Mesenchymal stem cell (in vitro differentiated cells and primary cell): Measurements from ENCODE around the gene GSTO1.
"Not testable (repeated sequence)": the region's sequence is repeated elsewhere in the genome, so short reads cannot be mapped to it uniquely, and the experiment has no call there.

Source experiments
- DNase-seq: peaks from one replicate; pipeline ENCODE4 v3.0.0-alpha.2; 2013
- H2AFZ ChIP-seq: one replicate; pipeline ENCODE4 v1.6.1; 2013; ENCODE audit warnings: low read depth, mild to moderate bottlenecking, control low read depth, inconsistent platforms, low read length, moderate library complexity
- H2AK5ac ChIP-seq: 2 replicates; pipeline ENCODE4 v1.6.1; 2013; ENCODE audit warnings: low read length, moderate library complexity, mild to moderate bottlenecking, inconsistent platforms; ENCODE audit not compliant: severe bottlenecking
- H2BK120ac ChIP-seq: one replicate; pipeline ENCODE4 v1.6.1; 2013; ENCODE audit warnings: low read depth, mild to moderate bottlenecking, inconsistent platforms, low read length, moderate library complexity
- H2BK12ac ChIP-seq, 2 experiments: one replicate each; pipeline ENCODE4 v1.6.1; 2013; ENCODE audit warnings: inconsistent platforms in 2 of 2, low read length in 2 of 2, mild to moderate bottlenecking in 2 of 2, moderate library complexity in 2 of 2, control low read depth in 1 of 2
- H2BK15ac ChIP-seq: one replicate; pipeline ENCODE4 v1.6.1; 2013; ENCODE audit warnings: mild to moderate bottlenecking, low read depth, inconsistent platforms; ENCODE audit not compliant: poor library complexity, severe bottlenecking
- H2BK5ac ChIP-seq: 2 replicates; pipeline ENCODE4 v1.6.1; 2013; ENCODE audit warnings: low read depth, mild to moderate bottlenecking, low read length, control low read depth, inconsistent platforms; ENCODE audit not compliant: poor library complexity, severe bottlenecking
- H3K14ac ChIP-seq, 2 experiments: one replicate each; pipeline ENCODE4 v1.6.1; 2013; ENCODE audit warnings: inconsistent platforms in 2 of 2, low read length in 2 of 2, control low read depth in 1 of 2, mild to moderate bottlenecking in 1 of 2, moderate library complexity in 1 of 2
- H3K18ac ChIP-seq, 2 experiments: one replicate each; pipeline ENCODE4 v1.6.1; 2013; ENCODE audit warnings: inconsistent platforms in 2 of 2, low read length in 2 of 2, control low read depth in 1 of 2, low read depth in 1 of 2, mild to moderate bottlenecking in 1 of 2
- H3K23ac ChIP-seq, 2 experiments: one replicate each; pipeline ENCODE4 v1.6.1; 2013; ENCODE audit warnings: inconsistent platforms in 2 of 2, low read length in 2 of 2, mild to moderate bottlenecking in 2 of 2, moderate library complexity in 2 of 2, control low read depth in 1 of 2
- H3K27ac ChIP-seq: 2 replicates; pipeline ENCODE4 v1.5.1; 2013; ENCODE audit warnings: mild to moderate bottlenecking, moderate library complexity, low read length, control low read depth, inconsistent platforms; ENCODE audit not compliant: poor library complexity, severe bottlenecking
- H3K27me3 ChIP-seq, 2 experiments: 2 replicates each; pipeline versions ENCODE4 v1.6.1 to v1.7.0; 2013; ENCODE audit warnings: low read length in 2 of 2, mild to moderate bottlenecking in 2 of 2, moderate library complexity in 2 of 2, control low read depth in 1 of 2, inconsistent platforms in 1 of 2; ENCODE audit not compliant: control insufficient read depth in 1 of 2, insufficient read depth in 1 of 2
- H3K36me3 ChIP-seq, 2 experiments: 2 replicates each; pipeline versions ENCODE4 v1.6.1 to v1.7.0; 2013; ENCODE audit warnings: low read length in 2 of 2, control low read depth in 1 of 2, inconsistent platforms in 1 of 2, low read depth in 1 of 2, mild to moderate bottlenecking in 1 of 2; ENCODE audit not compliant: insufficient read depth in 2 of 2, control insufficient read depth in 1 of 2
- H3K4ac ChIP-seq, 2 experiments: one replicate each; pipeline ENCODE4 v1.6.1; 2013; ENCODE audit warnings: inconsistent platforms in 2 of 2, low read length in 2 of 2, mild to moderate bottlenecking in 2 of 2, moderate library complexity in 2 of 2, control low read depth in 1 of 2, low read depth in 1 of 2
- H3K4me1 ChIP-seq: 2 replicates; pipeline ENCODE4 v1.6.1; 2013; ENCODE audit warnings: low read depth, low read length, control low read depth; ENCODE audit not compliant: control insufficient read depth, insufficient read depth
- H3K4me2 ChIP-seq: 2 replicates; pipeline ENCODE4 v1.6.1; 2013; ENCODE audit warnings: low read length, mild to moderate bottlenecking, inconsistent platforms; ENCODE audit not compliant: poor library complexity, severe bottlenecking
- H3K4me3 ChIP-seq, 2 experiments: 2 replicates each; pipeline versions ENCODE4 v1.5.1 to v1.7.0; 2013; ENCODE audit warnings: low read length in 2 of 2, mild to moderate bottlenecking in 2 of 2, control low read depth in 1 of 2, low read depth in 1 of 2; ENCODE audit not compliant: insufficient read depth in 1 of 2
- H3K79me1 ChIP-seq: replicated peaks from 2 replicates; pipeline ENCODE4 v1.6.1; 2013; ENCODE audit warnings: mild to moderate bottlenecking, control low read depth, low read length, inconsistent platforms; ENCODE audit not compliant: poor library complexity, severe bottlenecking
- H3K9ac ChIP-seq: 2 replicates; pipeline ENCODE4 v1.7.0; 2013; ENCODE audit warnings: mild to moderate bottlenecking, low read length, moderate library complexity
- H3K9me3 ChIP-seq: 2 replicates; pipeline ENCODE4 v1.7.0; 2013; ENCODE audit warnings: mild to moderate bottlenecking, low read length; ENCODE audit not compliant: control insufficient read depth
- H4K8ac ChIP-seq: one replicate; pipeline ENCODE4 v1.6.1; 2013; ENCODE audit warnings: inconsistent platforms, mild to moderate bottlenecking, low read length, moderate library complexity
- H4K91ac ChIP-seq: one replicate; pipeline ENCODE4 v1.6.1; 2013; ENCODE audit warnings: mild to moderate bottlenecking, low read length, inconsistent platforms
- WGBS: methylation state at CpG from one replicate; pipeline ENCODE4 v1.1.7; 2013; ENCODE audit warnings: mixed read lengths; 5-methylcytosine and 5-hydroxymethylcytosine counted together

Gene GSTO1

DNA sequence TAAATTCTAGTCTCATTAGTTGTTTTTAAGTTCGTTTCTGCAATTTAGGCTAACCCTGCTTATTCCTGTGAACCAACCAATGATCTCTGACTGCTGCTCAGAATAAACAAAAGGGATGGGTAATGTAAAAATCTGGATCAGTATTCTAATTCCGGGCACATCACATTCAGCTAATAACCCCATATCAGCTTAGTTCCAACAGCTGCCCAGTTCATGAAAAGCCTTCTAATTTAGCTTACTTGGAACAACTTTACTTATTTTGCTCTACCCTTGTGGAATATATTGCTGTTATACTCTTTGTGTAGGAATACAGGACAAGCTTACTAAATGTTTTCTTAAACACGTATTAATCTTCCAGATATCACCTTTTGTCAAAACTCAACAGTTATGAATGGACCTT is 18.9 kb upstream of the GSTO1 start:
- no peaks in the 10 kb centered on the region for H3K36me3 ChIP-seq
- H3K18ac ChIP-seq = no peak overlapping the region
- H2BK15ac ChIP-seq = no peak overlapping the region
- H3K9me3 ChIP-seq = peaks cover 9% of the 10 kb centered on the region
- H3K23ac ChIP-seq = no peak overlapping the region
- H3K27me3 ChIP-seq = peaks cover 3 to 26% of the 10 kb centered on the region in 2 experiments
- WGBS = 90% methylated on average over 1 of the region's 3 CpGs
- H3K79me1 ChIP-seq = no peaks in the 10 kb centered on the region
- no peak overlapping the region for H3K4me2 ChIP-seq
- no peak overlapping the region for H4K8ac ChIP-seq
- no peak overlapping the region for H3K14ac ChIP-seq
- no peak overlapping the region for H3K4me3 ChIP-seq
- no peak overlapping the region for H3K27ac ChIP-seq
- no peak overlapping the region for H2AFZ ChIP-seq
- peaks cover 7% of the 10 kb centered on the region for H3K4me1 ChIP-seq
- H4K91ac ChIP-seq = no peak overlapping the region
- H2BK120ac ChIP-seq = no peak overlapping the region
- H2AK5ac ChIP-seq = no peak overlapping the region
- H3K4ac ChIP-seq = no peak overlapping the region
- H2BK12ac ChIP-seq = no peak overlapping the region
- no peak overlapping the region for H2BK5ac ChIP-seq
- DNase-seq = no peak
- no peak overlapping the region for H3K9ac ChIP-seq

DNA sequence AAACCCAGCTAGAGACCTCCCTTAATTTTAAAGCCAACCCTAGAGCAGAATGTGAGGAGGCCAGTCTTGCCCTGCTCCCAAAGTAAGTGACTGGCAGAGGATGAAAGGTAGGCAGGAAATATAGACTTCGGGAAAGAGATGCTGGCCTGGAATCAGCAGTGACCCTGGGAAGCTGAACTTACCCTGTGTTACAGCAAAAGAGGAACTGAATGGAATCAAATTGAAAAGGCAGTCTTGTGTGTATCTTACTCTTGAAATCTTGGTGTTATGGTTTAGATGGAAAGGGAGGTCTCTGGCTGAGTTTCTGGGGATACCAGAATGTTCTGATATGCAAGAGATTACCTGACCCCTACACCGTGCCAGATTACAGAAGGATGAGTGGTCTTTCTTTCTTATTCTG is 14.6 kb upstream of the GSTO1 start:
- Histone ChIP-seq H3K4me3 (no peak overlapping the region), H3K4ac (no peak overlapping the region), H2AK5ac (no peak overlapping the region), H2BK5ac (no peak overlapping the region), H3K27ac (no peak overlapping the region), H2AFZ (no peak overlapping the region), H4K8ac (no peak overlapping the region), H3K23ac (no peak overlapping the region), H2BK15ac (no peak overlapping the region), H3K79me1 (no peaks in the 10 kb centered on the region), H2BK12ac (no peak overlapping the region), H3K4me2 (no peak overlapping the region), H4K91ac (no peak overlapping the region), H3K27me3 (peaks cover 3 to 26% of the 10 kb centered on the region in 2 experiments), H3K14ac (no peak overlapping the region), H3K36me3 (no peaks in the 10 kb centered on the region), H3K18ac (no peak overlapping the region), H2BK120ac (no peak overlapping the region), H3K9ac (no peak overlapping the region), H3K4me1 (no peaks in the 10 kb centered on the region), H3K9me3 (peaks cover 4% of the 10 kb centered on the region)
- WGBS = 88% methylated on average over 2 of the region's 2 CpGs
- no peak for DNase-seq

GRCh38 chr10:104242545-104242944 is 12.1 kb upstream of the GSTO1 start:
- Histone ChIP-seq H3K4me1 (no peaks in the 10 kb centered on the region), H4K8ac (no peak overlapping the region), H3K14ac (no peak overlapping the region), H2BK12ac (no peak overlapping the region), H2AFZ (no peak overlapping the region), H3K27me3 (peaks cover 3 to 26% of the 10 kb centered on the region in 2 experiments), H3K27ac (no peak overlapping the region), H2BK120ac (no peak overlapping the region), H3K9ac (no peak overlapping the region), H2AK5ac (no peak overlapping the region), H3K18ac (no peak overlapping the region), H3K9me3 (no peaks in the 10 kb centered on the region), H3K23ac (no peak overlapping the region), H2BK5ac (no peak overlapping the region), H4K91ac (no peak overlapping the region), H3K4ac (no peak overlapping the region), H3K4me3 (no peak overlapping the region), H3K36me3 (no peaks in the 10 kb centered on the region), H2BK15ac (no peak overlapping the region), H3K79me1 (no peaks in the 10 kb centered on the region), H3K4me2 (no peak overlapping the region)
- DNase-seq = no peak

- H3K36me3 ChIP-seq, H2AK5ac ChIP-seq, H3K4me2 ChIP-seq, H3K4me3 ChIP-seq, H3K4me1 ChIP-seq, H2BK120ac ChIP-seq, H4K91ac ChIP-seq, H3K9ac ChIP-seq, H3K27ac ChIP-seq, H3K18ac ChIP-seq, H3K4ac ChIP-seq, H2BK15ac ChIP-seq, H2BK5ac ChIP-seq, H4K8ac ChIP-seq, H3K79me1 ChIP-seq, H3K9me3 ChIP-seq, H2BK12ac ChIP-seq, H3K23ac ChIP-seq, DNase-seq: not testable (repeated sequence)
- H3K27me3 ChIP-seq = peaks cover 3 to 25% of the 10 kb centered on the region in 2 experiments
- peak overlapping the region; percentile 31 for H2AFZ ChIP-seq
- WGBS = 99% methylated on average over 3 of the region's 3 CpGs
- peak overlapping the region in 1 of 2 experiments; percentile 11 for H3K14ac ChIP-seq
Observed at GRCh38 chr10:104243009-104243408, 11.7 kb upstream of the GSTO1 start.
